Kidney capillary endothelial cell (primary cell): ENCODE data around the gene CRIP3.
A peak's percentile ranks its signal among the peaks of the same experiment; 100 is the strongest.

Source experiments
- DNase-seq: peaks from one replicate; pipeline ENCODE4 v3.0.0-alpha.2; 2018; ENCODE audit warnings: low spot score

CRIP3 gene

GRCh38 chr6:43273707-43274106, 34.9 kb downstream of the CRIP3 start:
- DNase-seq: no peak

DNA sequence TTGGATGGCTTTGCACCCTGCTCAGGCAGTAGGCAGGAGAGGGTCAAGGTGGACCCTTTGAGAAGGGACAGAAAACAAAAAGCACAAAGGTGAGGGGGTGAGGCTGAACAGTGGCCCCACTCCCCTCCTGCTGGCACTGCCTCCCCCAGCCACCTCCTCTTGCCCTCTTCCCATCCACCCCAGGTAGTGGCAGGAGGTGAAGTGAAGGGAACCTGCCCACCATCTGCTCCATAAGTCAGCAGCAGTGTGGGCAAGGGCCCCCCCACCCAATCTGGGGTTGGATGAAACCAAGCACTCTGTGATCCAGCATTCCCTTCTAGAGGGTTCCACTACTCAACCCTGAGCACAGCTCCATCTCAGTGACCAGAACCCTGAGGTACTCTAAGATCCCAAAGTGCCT, 36.7 kb downstream of the CRIP3 start:
- no peak for DNase-seq

DNA sequence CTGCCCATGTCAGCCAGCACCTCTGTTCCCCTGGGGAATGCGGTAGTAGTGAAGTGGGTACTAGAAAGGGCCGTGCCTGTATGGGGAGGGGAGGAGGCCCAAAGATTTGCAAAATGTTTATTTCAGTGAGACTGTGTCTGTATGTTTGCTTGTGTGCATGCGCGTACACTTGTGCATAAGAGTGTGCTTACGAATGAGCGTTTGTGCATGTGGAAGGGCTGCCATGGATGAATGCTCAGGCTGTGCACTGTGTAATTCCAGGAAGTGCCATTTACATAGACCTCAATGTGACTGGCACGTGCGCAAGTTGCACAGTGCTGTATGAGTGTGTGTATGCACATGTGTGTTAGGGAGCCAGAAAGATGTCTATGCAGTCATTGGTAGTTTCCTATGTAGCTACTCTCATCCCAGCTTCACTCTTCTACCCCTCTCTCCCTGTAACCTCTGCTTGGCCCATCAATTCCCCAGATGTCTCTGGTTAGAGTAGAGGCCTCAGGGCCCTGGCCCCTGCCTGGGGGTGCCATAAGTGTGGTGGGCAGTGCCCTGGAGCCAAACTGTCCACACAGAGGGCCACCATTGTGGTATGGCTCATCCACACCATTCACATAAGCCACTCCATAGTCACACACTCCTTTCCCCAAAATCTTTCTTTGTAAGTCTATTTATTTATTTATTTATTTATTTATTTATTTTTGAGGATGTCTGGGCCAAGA, 37.4 kb downstream of the CRIP3 start:
- DNase-seq: no peak

GRCh38 chr6:43269273-43270007, 39.2 kb downstream of the CRIP3 start:
- DNase-seq: no peak

- no peak for DNase-seq
Observed at GRCh38 chr6:43268782-43269272, 39.8 kb downstream of the CRIP3 start.

DNA sequence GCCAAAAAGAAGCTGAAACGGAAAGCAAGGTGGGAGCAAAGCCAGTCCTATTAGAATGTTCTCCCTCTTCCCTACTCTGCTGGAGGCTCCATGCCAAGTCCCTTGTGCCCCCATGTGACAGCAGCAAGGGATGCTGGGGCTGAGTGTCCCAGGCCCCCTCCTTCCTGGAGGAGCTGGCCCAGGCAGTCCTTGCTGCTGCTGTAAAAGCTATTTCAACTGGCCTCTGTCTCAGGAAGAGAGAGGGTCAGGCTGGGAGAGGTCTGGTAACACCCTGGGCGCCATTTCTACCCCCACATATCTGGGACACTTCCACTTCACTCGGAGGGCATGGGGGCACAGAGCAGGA, 40.3 kb downstream of the CRIP3 start:
- DNase-seq: no peak

DNA sequence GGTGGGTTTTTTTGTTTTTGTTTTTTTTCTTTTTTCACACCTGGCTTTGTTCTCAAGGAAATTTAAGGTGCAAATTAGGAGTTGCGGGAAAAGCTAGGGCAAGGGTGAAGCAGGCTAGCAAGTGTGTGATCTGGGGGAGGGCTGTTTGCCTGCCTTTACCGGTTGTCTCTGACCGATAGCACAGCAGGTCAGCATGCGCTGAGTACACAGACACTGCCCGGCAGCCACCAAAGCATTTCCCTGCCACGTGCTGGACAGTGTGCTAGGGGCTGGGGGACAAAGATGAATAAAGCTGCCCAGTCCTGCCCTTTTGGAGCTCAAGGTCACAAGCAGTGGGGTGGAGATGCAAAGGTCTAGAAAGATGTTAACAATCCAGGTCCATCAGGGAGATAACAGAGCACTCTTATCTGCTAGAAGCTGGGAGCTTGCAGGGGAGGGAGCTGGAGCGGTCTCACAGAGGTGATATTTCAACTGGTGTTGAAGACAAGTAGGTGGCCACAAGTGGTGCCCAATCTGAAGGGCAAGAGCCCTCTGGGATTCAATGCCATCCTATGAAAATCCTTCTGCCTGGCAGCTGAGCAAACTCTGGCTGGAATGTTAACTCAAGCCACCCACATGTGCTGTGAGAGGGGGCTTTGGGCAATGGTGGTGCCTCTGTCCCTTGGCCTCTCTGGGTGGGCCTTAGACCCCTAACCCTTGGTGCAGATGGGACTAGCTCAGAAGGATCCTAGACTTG, 40.8 kb downstream of the CRIP3 start:
- DNase-seq: no peak

DNA sequence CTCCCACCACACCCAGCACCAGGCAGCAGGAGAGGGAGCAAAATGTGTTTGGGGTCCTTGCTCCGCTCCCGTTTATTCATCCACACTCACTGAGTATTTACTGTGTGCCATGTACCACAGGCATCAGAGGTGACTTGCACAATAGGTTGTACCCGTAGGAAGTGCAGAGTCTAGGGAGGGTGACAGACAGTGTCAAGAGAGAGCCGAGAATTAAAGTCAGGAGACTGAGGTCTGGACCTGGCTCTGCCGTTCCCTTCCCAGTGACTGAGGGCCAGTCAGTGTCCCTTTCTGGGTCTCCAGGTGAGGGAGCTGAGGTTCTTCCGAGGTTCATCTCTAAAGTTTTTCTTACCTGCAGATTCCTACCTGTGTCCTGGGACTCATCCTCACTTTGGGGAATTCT, 43.1 kb downstream of the CRIP3 start:
- no peak for DNase-seq

GRCh38 chr6:43264599-43265145, 44.0 kb downstream of the CRIP3 start:
- no peak for DNase-seq

DNA sequence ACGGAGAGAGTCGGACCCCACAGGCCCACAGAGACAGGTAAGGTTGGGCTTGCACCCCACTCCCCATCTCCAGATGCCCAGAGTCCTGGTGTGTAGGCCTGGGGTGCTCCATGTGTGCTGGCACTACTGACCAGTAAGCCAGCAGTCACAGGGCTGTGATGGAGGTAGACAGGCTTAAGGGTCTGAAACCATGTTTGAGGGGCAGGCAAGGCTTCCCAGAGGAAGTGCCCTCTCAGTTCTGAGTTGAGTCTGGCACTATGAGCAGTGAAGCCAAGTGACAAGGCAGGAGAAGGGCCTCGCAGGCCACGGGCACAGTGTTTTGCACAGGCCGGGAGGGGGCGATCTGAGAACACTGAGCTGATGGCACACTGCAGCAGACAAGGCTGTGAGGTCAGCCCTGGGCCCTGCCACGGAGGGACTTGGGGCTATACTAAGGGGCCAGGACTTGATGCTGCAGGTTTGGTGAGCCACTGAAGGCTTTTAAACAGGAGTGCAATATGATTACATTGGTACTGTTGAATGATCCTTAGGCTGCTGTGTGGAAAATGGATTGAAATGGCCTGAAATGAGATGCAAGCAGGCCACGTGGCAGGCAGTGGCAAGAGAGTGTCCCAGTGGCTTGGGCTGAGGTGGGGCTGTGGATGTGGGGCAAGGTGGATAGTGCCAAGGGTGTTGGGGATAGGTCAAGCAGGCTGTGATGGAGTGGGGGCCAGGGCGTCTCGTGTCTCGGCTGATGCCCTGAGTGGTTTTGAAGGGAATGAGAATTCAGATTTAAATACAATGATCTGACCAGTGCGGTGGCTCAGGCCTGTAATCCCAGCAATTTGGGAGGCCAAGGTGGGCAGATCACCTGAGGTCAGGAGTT, 45.1 kb downstream of the CRIP3 start:
- DNase-seq: peak; percentile 53

DNA sequence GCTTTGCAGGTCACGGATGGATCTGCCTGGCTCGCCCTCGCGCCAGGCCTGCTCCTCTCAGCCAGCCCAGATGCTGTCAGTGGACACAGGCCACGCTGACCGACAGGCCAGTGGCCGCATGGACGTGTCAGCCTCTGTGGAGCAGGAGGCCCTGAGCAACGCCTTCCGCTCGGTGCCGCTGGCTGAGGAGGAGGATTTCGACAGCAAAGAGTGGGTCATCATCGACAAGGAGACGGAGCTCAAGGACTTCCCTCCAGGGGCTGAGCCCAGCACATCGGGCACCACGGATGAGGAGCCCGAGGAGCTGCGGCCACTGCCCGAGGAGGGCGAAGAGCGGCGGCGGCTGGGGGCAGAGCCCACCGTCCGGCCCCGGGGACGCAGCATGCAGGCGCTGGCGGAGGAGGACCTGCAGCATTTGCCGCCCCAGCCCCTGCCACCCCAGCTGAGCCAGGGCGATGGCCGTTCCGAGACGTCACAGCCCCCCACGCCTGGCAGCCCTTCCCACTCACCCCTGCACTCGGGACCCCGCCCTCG, 45.8 kb downstream of the CRIP3 start:
- DNase-seq: no peak

- no peak for DNase-seq
Observed at GRCh38 chr6:43262000-43262779, 46.4 kb downstream of the CRIP3 start.

DNA sequence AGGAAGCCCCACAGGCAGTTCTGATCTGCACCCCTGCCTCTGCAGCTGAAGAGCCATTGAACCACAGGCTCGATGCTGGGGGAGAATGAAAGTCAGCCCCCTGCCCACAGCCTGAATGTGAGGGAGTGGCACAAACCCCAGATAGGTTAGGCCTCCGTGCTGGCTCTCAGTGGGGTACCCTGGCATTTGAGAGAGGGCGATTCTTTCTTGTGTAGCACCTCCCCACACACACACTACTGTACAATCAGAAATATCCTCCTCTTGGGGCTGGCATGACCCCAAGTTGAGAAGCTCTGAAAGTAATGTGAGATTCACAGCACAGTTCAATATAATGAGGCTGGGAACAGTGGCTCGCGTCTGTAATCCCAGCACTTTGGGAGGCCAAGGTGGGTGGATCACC, 47.4 kb downstream of the CRIP3 start:
- DNase-seq: no peak

DNA sequence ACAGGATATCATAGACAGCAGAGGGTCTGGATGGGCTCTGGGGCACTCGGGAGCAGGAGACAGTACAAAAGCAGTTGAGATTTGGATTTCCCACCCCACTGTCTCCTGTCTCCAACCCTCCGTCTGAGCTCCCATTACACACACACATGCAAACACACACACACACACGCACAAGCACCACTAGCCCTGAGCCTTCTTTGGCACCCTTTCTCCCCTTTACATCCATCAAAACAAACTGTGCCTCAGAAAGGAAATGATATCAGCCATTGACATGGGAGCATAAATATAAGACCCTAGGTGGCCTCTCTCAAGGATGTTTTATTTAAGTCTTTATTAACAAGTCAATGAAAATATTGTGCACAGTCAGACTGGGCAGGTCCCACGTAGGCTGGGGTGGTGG, 47.8 kb downstream of the CRIP3 start:
- DNase-seq: no peak

DNA sequence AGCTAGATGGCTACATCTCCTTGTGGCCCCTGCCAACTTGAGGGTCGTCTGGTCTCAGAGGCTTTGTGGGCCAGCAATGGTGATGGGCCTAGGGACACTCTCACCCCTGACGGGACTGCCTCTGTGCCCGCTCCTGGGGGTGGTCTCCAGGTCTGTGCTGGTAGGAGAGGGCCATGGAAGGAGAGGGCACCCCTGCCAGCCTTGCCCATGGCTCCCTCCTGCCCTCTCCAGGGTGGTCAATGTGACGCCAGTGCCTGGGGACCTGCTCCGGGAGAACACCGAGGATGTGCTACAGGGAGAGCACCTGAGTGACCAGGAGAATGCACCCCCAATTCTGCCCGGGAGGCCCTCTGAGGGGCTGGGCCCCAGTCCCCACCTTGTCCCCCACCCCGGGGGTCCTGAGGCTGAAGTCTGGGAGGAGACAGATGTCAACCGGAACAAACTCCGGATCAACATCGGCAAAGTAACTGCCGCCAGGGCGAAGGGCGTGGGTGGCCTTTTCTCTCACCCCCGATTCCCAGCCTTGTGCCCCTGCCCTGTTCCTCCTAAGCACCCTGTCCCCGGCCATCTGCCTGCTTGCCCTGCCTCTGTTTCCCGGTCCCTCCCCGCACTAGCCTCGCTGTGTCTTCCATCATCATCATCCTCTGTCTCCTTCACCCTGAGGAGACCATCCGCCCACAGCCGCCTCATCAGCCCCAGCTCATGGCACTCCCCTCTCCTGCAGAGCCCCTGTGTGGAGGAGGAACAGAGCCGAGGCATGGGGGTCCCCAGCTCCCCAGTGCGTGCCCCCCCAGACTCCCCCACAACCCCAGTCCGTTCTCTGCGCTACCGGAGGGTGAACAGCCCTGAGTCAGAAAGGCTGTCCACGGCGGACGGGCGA, 49.6 kb downstream of the CRIP3 start:
- no peak for DNase-seq

GRCh38 chr6:43258180-43258579, 50.4 kb downstream of the CRIP3 start:
- DNase-seq: no peak

DNA sequence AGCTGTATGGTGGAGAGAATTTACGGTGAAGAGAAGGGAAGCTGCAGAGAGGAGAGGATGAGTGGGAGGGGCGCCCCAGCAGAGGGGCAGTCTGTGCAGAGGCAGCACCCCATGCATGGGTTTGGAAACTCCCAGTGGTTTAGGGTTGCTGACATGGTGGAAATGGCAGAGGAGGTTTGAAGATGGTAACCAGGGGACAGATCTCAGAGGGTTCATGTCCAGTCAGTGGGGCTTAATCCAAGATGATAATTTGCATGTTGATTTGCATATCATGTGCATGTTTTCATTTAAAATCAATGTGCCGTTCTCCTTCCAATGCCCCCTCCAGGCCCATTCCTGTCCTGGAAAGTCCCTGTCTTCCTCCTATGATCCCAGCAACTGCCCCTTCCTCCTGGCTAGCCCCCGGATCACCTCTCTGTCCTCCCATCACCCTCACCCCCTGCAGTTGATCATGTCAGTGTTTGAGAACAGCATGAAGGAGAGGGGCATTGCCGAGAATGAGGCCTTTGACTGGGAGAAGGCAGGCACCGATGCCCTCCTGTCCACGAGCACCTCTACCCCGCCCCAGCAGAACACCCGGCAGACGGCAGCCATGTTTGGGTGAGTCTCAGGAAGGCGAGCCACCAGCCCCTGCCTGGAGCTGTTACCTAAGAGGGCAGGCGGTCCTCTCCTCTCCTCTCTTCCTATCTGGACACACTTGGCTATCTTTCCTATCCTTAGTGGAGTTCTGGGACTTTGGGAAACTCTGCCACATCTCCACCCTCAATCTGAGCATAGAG, 51.1 kb downstream of the CRIP3 start:
- no peak for DNase-seq

DNA sequence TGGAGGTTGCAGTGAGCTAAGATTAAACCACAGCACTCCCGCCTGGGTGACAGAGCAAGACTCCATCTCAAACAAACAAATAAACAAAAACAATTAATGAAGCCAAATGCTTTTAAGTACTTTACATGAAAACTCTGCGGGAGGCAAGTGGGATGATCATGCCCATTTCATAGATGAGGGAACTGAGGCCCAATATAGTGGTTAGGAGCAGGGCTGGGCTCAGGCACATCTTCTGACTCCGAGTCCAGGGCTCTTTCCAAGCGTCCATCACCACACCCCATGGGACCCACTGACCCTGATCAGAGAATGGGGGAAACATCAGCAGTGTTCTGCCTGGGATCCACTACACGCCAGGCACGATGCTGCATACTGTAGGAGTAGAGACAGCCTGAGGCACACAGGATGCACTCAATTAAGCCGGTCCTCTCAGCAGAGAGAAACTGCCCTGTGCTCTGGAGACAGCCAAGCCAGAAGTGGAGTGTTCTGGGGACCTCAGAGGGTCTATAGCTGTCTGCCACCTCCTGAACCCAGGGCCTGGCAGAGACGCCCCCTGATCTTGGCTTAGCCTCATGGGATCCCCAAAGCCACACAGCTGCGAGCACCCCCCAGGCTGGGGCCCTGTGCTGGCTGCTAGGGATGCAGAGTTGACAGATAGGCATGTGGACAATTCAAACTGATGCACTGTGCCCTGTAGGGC, 51.8 kb downstream of the CRIP3 start:
- DNase-seq: no peak
